Osteoblast (primary cell): ENCODE results near the gene EYS. TPM values are rescaled to one million over a fixed set of nuclear protein-coding genes. Genes with fewer than 3 reads are reported as not detected.
"Not testable (repeated sequence)": the region's sequence is repeated elsewhere in the genome, so short reads cannot be mapped to it uniquely, and the experiment has no call there.

Experiments
- DNase-seq: peaks from one replicate; pipeline ENCODE4 v3.0.0; 2011; ENCODE audit warnings: low spot score, mixed read lengths; ENCODE audit not compliant: insufficient read length; ENCODE audit errors: missing footprints
- H2AFZ ChIP-seq: 2 replicates; pipeline ENCODE4 v1.6.0; 2011; ENCODE audit warnings: mild to moderate bottlenecking, low read length
- H3K27ac ChIP-seq: 2 replicates; pipeline ENCODE4 v1.5.1; 2011; ENCODE audit warnings: mild to moderate bottlenecking, low read depth, low read length, moderate library complexity
- H3K27me3 ChIP-seq: 2 replicates; pipeline ENCODE4 v1.6.0; 2012; ENCODE audit warnings: mild to moderate bottlenecking, control low read depth, inconsistent platforms, low read length, moderate library complexity; ENCODE audit not compliant: insufficient read depth
- H3K36me3 ChIP-seq: 2 replicates; pipeline ENCODE4 v1.5.1; 2011; ENCODE audit warnings: mild to moderate bottlenecking, low read length, control low read depth, moderate library complexity; ENCODE audit not compliant: insufficient read depth
- H3K4me1 ChIP-seq: 2 replicates; pipeline ENCODE4 v1.5.1; 2011; ENCODE audit warnings: mild to moderate bottlenecking, low read length, control low read depth, moderate library complexity; ENCODE audit not compliant: insufficient read depth
- H3K4me2 ChIP-seq: 2 replicates; pipeline ENCODE4 v1.6.0; 2011; ENCODE audit warnings: mild to moderate bottlenecking, low read length; ENCODE audit not compliant: insufficient read depth
- H3K4me3 ChIP-seq: fragments of 200-600 bp; sonication (generic); 3 replicates; pipeline ENCODE4 v1.5.1; 2012; ENCODE audit warnings: mild to moderate bottlenecking, low read length, inconsistent platforms; ENCODE audit not compliant: insufficient read depth
- H3K79me2 ChIP-seq: 2 replicates; pipeline ENCODE4 v1.6.0; 2012; ENCODE audit warnings: mild to moderate bottlenecking, low read length, control low read depth, inconsistent platforms; ENCODE audit not compliant: insufficient read depth
- H3K9me3 ChIP-seq: 2 replicates; pipeline ENCODE4 v1.5.1; 2011; ENCODE audit warnings: low read depth, low read length, control low read depth
- H4K20me1 ChIP-seq: 2 replicates; pipeline ENCODE4 v1.6.0; 2012; ENCODE audit warnings: mild to moderate bottlenecking, low read length, control low read depth; ENCODE audit not compliant: insufficient read depth
- total RNA-seq: library from RNA; depleted of rRNA; stranded (reverse); fragments of >200 nt; gene quantifications from 2 replicates; pipeline ENCODE4 v1.2.3, GENCODE V29; 2012
- TF ChIP-seq, protein P1 (sequence below): IDR thresholded peaks from 2 replicates; pipeline ENCODE4 v1.5.1; 2011; ENCODE audit warnings: mild to moderate bottlenecking, low read depth, low read length, moderate library complexity; ENCODE audit errors: extremely low read depth

Gene EYS
- total RNA-seq, 1 donor: under 0.01 TPM

DNA sequence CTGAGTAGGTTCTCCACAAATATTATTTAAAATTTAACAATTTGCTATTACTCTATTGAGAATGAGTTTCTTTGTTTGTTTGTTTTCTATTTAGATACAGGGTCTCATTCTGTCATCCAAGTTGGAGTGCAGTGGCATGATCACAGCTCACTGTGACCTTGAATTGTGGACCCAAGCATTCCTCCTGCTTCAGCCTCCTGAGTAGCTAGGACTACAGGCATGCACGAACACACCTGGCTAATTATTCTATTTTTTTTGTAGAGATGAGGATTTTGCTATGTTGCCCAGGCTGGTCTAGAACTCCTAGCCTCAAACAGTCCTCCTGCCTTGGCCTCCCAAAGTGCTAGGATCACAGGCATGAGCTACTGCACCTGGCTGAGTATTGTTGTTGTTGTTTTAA lies 1949.2 kb downstream of the EYS start:
- no peak overlapping the region for H3K27ac ChIP-seq
- DNase-seq: no peak
- TF ChIP-seq, protein P1, sequence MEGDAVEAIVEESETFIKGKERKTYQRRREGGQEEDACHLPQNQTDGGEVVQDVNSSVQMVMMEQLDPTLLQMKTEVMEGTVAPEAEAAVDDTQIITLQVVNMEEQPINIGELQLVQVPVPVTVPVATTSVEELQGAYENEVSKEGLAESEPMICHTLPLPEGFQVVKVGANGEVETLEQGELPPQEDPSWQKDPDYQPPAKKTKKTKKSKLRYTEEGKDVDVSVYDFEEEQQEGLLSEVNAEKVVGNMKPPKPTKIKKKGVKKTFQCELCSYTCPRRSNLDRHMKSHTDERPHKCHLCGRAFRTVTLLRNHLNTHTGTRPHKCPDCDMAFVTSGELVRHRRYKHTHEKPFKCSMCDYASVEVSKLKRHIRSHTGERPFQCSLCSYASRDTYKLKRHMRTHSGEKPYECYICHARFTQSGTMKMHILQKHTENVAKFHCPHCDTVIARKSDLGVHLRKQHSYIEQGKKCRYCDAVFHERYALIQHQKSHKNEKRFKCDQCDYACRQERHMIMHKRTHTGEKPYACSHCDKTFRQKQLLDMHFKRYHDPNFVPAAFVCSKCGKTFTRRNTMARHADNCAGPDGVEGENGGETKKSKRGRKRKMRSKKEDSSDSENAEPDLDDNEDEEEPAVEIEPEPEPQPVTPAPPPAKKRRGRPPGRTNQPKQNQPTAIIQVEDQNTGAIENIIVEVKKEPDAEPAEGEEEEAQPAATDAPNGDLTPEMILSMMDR: no peak
- no peaks in the 10 kb centered on the region for H3K27me3 ChIP-seq
- H3K9me3 ChIP-seq: no peaks in the 10 kb centered on the region
- no peaks in the 10 kb centered on the region for H3K36me3 ChIP-seq
- H3K4me1 ChIP-seq: no peaks in the 10 kb centered on the region
- H4K20me1 ChIP-seq: no peaks in the 10 kb centered on the region
- no peak overlapping the region for H3K4me3 ChIP-seq
- no peak overlapping the region for H3K4me2 ChIP-seq
- no peak overlapping the region for H2AFZ ChIP-seq
- H3K79me2 ChIP-seq: no peaks in the 10 kb centered on the region

DNA sequence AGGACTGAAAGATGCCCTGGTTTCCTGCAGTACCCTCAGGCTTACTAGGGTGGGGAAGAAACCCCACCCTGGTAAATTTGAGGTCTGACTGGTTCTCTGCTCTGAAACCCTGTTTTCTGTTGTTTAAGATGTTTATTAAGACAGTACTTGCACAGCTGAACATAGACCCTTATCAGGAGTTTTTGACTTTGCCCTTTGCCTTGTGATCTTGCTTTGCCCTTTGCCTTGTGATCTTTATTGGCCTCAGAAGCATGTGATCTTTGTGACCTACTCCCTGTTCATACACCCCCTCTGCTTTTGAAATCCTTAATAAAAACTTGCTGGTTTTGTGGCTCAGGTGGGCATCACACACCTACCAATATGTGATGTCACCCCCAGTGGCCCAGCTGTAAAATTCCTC lies 1949.8 kb downstream of the EYS start:
- H3K36me3 ChIP-seq, H4K20me1 ChIP-seq, H3K9me3 ChIP-seq, H3K4me1 ChIP-seq, H3K4me3 ChIP-seq, H3K79me2 ChIP-seq, DNase-seq, H2AFZ ChIP-seq, H3K27me3 ChIP-seq, H3K27ac ChIP-seq, H3K4me2 ChIP-seq: not testable (repeated sequence)

DNA sequence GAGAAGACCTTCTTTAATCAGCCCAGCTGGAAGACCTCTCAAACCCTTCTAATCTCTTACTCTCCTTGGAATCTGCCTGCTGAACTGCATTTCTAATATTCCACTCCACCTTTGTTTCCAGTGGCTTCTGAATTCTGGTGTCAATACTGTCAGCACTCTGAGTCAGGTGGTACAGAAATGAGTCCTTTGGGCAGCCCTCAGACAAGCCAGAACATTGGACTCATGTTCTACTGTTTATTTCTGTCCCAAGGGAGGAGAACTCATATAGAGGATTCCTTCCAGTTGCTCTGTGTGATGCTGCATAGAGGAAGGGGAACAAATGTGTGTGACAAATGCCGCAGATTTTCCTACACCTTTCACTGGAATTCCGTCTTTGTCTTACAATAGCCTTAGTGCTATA lies 1956.6 kb downstream of the EYS start:
- H3K4me1 ChIP-seq: no peaks in the 10 kb centered on the region
- no peaks in the 10 kb centered on the region for H3K79me2 ChIP-seq
- no peaks in the 10 kb centered on the region for H3K9me3 ChIP-seq
- no peaks in the 10 kb centered on the region for H4K20me1 ChIP-seq
- TF ChIP-seq, protein P1: no peak
- H3K27ac ChIP-seq: no peak overlapping the region
- no peak overlapping the region for H3K4me2 ChIP-seq
- no peak overlapping the region for H2AFZ ChIP-seq
- no peak for DNase-seq
- H3K27me3 ChIP-seq: no peaks in the 10 kb centered on the region
- no peaks in the 10 kb centered on the region for H3K36me3 ChIP-seq
- no peak overlapping the region for H3K4me3 ChIP-seq

DNA sequence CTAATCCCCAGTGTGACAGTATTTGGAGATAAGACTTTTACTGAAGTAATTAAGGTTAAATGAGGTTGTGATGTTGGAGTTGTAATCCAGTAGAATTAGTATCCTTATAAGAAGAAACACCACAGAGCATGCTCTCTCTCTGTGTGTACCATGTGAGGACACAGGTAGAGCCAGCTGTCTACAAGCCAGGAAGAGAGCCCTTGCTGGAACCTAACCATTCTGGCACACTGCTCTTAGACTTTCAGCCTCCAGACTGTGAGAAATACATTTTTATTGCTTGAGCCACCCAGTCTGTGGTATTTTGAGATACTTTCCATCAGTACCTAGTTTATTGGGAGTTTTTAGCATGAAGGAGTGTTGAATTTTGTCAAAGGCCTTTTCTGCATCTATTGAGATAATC lies 1961.2 kb downstream of the EYS start:
- Histone ChIP-seq H4K20me1 (no peaks in the 10 kb centered on the region), H3K9me3 (no peaks in the 10 kb centered on the region), H3K4me1 (peaks cover 2% of the 10 kb centered on the region), H3K4me2 (no peak overlapping the region), H3K36me3 (no peaks in the 10 kb centered on the region), H3K27ac (no peak overlapping the region), H3K27me3 (peaks cover 4% of the 10 kb centered on the region), H2AFZ (no peak overlapping the region), H3K4me3 (no peak overlapping the region), H3K79me2 (no peaks in the 10 kb centered on the region)
- TF ChIP-seq, protein P1: no peak
- DNase-seq: no peak
